Progenitor cell of endocrine pancreas (in vitro differentiated cells): ENCODE results near the gene PPP2R1B. TPM values are rescaled to one million over a fixed set of nuclear protein-coding genes. Genes with fewer than 3 reads are reported as not detected.

Experiments
- DNase-seq: peaks from one replicate; pipeline ENCODE4 v3.0.0; 2021; ENCODE audit warnings: low spot score; ENCODE audit not compliant: unreplicated experiment
- H3K27ac Mint-ChIP-seq: 2 replicates; pipeline ENCODE4 v1.8.0; 2021; ENCODE audit warnings: mild to moderate bottlenecking, moderate library complexity, mixed read lengths
- H3K27me3 Mint-ChIP-seq: 2 replicates; pipeline ENCODE4 v1.8.0; 2021; ENCODE audit warnings: mixed read lengths
- H3K36me3 Mint-ChIP-seq: 2 replicates; pipeline ENCODE4 v1.8.0; 2022; ENCODE audit warnings: mixed read lengths; ENCODE audit not compliant: insufficient read depth
- H3K4me1 Mint-ChIP-seq: 2 replicates; pipeline ENCODE4 v1.8.0; 2021; ENCODE audit warnings: low read depth, mixed read lengths
- H3K4me3 Mint-ChIP-seq: 2 replicates; pipeline ENCODE4 v1.8.0; 2021; ENCODE audit warnings: low read depth, mild to moderate bottlenecking, moderate library complexity, mixed read lengths
- H3K9me3 Mint-ChIP-seq: 2 replicates; pipeline ENCODE4 v1.8.0; 2021; ENCODE audit warnings: low read depth, mixed read lengths
- total RNA-seq: library from RNA; stranded (reverse); gene quantifications from 2 replicates; pipeline ENCODE4 v1.2.1, GENCODE V29; 2021
- TF ChIP-seq, protein P1 (sequence below): fragments of 200-600 bp; sonication (generic); IDR thresholded peaks from one replicate; pipeline ENCODE4 v1.5.0; 2021; ENCODE audit warnings: antibody characterized with exemption, mild to moderate bottlenecking; ENCODE audit not compliant: unreplicated experiment

Gene PPP2R1B
- total RNA-seq, 1 donor from 2014 or later: 92.6 TPM

DNA sequence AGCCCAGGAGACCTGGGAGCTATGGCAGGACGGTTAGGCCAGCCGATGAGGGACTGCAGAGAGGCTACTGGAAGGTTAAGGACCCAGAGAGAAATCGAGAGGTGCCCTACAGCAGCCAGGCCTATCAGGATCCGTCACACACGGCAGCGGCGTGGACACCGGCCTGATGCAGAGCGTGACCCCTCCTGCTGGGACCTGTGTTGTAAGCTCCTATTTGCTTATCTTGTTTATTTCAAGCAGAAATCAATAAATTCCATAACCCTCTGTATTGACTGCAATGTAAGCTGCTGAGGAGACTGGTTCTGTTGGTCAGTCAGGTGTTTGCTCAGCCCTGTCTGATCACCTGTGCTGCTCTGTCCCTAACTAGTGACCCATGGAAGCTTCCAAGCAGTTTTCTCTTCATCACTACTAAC is 39.9 kb downstream of the PPP2R1B start:
- Mint-ChIP-seq H3K27ac (peak overlapping the region; percentile 93), H3K4me3 (no peak overlapping the region), H3K9me3 (no peaks in the 10 kb centered on the region), H3K27me3 (no peaks in the 10 kb centered on the region), H3K36me3 (peaks cover 21% of the 10 kb centered on the region), H3K4me1 (peaks cover 50% of the 10 kb centered on the region)
- DNase-seq: no peak
- TF ChIP-seq, protein P1, sequence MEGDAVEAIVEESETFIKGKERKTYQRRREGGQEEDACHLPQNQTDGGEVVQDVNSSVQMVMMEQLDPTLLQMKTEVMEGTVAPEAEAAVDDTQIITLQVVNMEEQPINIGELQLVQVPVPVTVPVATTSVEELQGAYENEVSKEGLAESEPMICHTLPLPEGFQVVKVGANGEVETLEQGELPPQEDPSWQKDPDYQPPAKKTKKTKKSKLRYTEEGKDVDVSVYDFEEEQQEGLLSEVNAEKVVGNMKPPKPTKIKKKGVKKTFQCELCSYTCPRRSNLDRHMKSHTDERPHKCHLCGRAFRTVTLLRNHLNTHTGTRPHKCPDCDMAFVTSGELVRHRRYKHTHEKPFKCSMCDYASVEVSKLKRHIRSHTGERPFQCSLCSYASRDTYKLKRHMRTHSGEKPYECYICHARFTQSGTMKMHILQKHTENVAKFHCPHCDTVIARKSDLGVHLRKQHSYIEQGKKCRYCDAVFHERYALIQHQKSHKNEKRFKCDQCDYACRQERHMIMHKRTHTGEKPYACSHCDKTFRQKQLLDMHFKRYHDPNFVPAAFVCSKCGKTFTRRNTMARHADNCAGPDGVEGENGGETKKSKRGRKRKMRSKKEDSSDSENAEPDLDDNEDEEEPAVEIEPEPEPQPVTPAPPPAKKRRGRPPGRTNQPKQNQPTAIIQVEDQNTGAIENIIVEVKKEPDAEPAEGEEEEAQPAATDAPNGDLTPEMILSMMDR: no peak

DNA sequence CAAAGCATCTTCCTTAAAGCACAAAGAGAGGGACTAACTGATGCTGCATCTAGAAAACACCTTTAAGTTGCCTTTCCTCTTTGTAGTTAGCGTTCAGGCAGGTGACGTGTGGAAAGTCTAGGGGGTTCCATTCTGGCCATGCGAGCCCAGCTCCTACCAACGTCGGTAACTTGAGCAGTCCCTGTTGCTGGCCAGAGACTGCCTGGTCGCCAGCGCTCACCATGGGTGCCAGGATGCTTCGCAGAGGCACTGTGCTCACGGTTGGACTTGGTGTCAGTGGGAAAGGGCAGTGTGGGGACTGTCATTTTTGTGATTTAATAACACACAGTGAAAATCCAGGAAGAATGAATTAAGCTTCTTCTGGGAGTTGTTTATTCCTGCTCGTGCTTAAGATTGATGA is 40.6 kb downstream of the PPP2R1B start:
- no peaks in the 10 kb centered on the region for H3K9me3 Mint-ChIP-seq
- H3K4me3 Mint-ChIP-seq: peak overlapping the region; percentile 48
- H3K4me1 Mint-ChIP-seq: peaks cover 48% of the 10 kb centered on the region
- peak overlapping the region; percentile 93 for H3K27ac Mint-ChIP-seq
- no peaks in the 10 kb centered on the region for H3K27me3 Mint-ChIP-seq
- TF ChIP-seq, protein P1: no peak
- peaks cover 26% of the 10 kb centered on the region for H3K36me3 Mint-ChIP-seq
- no peak for DNase-seq

DNA sequence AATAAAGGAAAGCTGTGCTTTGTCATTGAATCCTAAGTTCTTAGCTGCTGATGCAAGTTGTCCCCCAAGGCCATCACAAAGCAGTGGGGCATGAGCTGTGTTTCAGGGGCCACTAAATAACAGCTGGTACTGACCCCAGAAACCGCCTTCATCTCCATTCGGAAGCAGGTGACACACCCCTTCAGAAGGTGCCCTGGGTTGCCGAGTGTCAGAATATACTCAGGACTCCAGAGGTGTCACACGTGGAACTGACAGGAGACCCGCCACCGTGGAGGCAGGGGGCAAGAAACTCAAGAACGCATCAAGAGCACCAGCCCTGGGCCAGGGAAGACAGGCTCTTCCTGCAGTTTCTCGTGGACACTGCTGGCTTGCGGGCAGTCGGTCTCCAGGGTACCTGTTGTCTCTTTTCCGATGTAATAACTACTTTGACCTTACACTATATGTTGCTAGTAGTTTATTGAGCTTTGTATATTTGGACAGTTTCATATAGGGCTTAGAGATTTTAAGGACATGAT is 41.5 kb downstream of the PPP2R1B start:
- no peak for DNase-seq
- Mint-ChIP-seq H3K9me3 (no peaks in the 10 kb centered on the region), H3K4me3 (no peak overlapping the region), H3K27ac (no peak overlapping the region), H3K36me3 (peaks cover 31% of the 10 kb centered on the region), H3K27me3 (no peaks in the 10 kb centered on the region), H3K4me1 (peaks cover 40% of the 10 kb centered on the region)
- TF ChIP-seq, protein P1: no peak

DNA sequence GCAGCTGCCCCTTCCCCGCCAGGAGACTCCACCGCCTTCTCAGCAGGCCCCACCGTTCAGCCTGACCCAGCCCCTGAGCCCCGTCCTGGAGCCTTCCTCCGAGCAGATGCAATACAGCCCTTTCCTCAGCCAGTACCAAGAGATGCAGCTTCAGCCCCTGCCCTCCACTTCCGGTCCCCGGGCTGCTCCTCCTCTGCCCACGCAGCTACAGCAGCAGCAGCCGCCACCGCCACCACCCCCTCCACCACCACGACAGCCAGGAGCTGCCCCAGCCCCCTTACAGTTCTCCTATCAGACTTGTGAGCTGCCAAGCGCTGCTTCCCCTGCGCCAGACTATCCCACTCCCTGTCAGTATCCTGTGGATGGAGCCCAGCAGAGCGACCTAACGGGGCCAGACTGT is 42.6 kb downstream of the PPP2R1B start:
- Mint-ChIP-seq H3K4me3 (no peak overlapping the region), H3K36me3 (peaks cover 33% of the 10 kb centered on the region), H3K4me1 (peaks cover 36% of the 10 kb centered on the region), H3K27me3 (no peaks in the 10 kb centered on the region), H3K27ac (peak overlapping the region; percentile 59), H3K9me3 (no peaks in the 10 kb centered on the region)
- TF ChIP-seq, protein P1: no peak
- no peak for DNase-seq

DNA sequence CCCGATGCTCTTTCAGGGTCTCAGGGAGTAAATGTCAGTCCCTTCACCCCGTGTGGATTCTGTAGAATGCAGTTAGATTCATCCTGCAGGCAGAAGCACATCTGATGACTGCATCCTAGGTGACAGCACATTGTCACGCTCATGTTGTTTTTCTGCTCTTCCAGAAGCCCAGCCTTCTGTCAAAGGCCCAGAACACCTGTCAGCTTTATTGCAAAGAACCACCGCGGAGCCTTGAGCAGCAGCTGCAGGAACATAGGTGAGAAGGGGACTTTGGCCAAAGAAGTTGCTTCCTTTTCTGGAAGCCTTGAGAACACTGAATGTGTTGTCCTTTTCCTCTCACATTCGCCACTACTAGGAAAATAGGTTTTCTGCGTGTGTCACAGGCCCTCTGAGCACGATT is 43.7 kb downstream of the PPP2R1B start:
- DNase-seq: no peak
- Mint-ChIP-seq H3K9me3 (no peaks in the 10 kb centered on the region), H3K27me3 (no peaks in the 10 kb centered on the region), H3K4me3 (no peak overlapping the region), H3K27ac (no peak overlapping the region), H3K4me1 (peaks cover 47% of the 10 kb centered on the region), H3K36me3 (peaks cover 31% of the 10 kb centered on the region)
- TF ChIP-seq, protein P1: no peak
